Measurements from ENCODE around the gene PCK1. TPM values are rescaled to one million over a fixed set of nuclear protein-coding genes. Genes with fewer than 3 reads are reported as not detected.
A peak's percentile ranks its signal among the peaks of the same experiment; 100 is the strongest.

PCK1 gene
- total RNA-seq, 2 donors from 2014 or later = not detected

GRCh38 chr20:57596998-57597939 is 36.4 kb downstream of the PCK1 start:
- H3K9me3 ChIP-seq (ENCODE audit: control insufficient read depth, low read length, poor library complexity, severe bottlenecking) = no peaks in the 10 kb centered on the region
- Mint-ChIP-seq H3K27me3 (no peaks in the 10 kb centered on the region), H3K27ac (no peak overlapping the region), H3K4me3 (no peak overlapping the region), H3K36me3 (ENCODE audit: low read depth) (no peaks in the 10 kb centered on the region), H3K4me1 (peaks cover 6% of the 10 kb centered on the region)
- ATAC-seq (peak; percentile 87), DNase-seq (peak; percentile 63 to 75 (median 72))

GRCh38 chr20:57598060-57598459 is 37.1 kb downstream of the PCK1 start:
- H3K36me3 Mint-ChIP-seq (ENCODE audit: low read depth) = no peaks in the 10 kb centered on the region
- H3K27me3 Mint-ChIP-seq = no peaks in the 10 kb centered on the region
- DNase-seq = no peak
- ATAC-seq = no peak
- H3K4me3 Mint-ChIP-seq = no peak overlapping the region
- no peaks in the 10 kb centered on the region for H3K9me3 ChIP-seq (ENCODE audit: control insufficient read depth, low read length, poor library complexity, severe bottlenecking)
- no peak overlapping the region for H3K27ac Mint-ChIP-seq
- H3K4me1 Mint-ChIP-seq = peaks cover 8% of the 10 kb centered on the region

- no peak overlapping the region for H3K4me3 Mint-ChIP-seq
- H3K27me3 Mint-ChIP-seq = no peaks in the 10 kb centered on the region
- DNase-seq = no peak
- no peaks in the 10 kb centered on the region for H3K9me3 ChIP-seq (ENCODE audit: control insufficient read depth, low read length, poor library complexity, severe bottlenecking)
- no peak for ATAC-seq
- H3K27ac Mint-ChIP-seq = no peak overlapping the region
- peaks cover 8% of the 10 kb centered on the region for H3K4me1 Mint-ChIP-seq
- H3K36me3 Mint-ChIP-seq (ENCODE audit: low read depth) = no peaks in the 10 kb centered on the region
Measured at GRCh38 chr20:57598491-57598890, 37.6 kb downstream of the PCK1 start.

- Mint-ChIP-seq H3K4me3 (peak overlapping the region; percentile 28), H3K27ac (no peak overlapping the region), H3K36me3 (ENCODE audit: low read depth) (no peaks in the 10 kb centered on the region), H3K27me3 (no peaks in the 10 kb centered on the region), H3K4me1 (peaks cover 14% of the 10 kb centered on the region)
- no peaks in the 10 kb centered on the region for H3K9me3 ChIP-seq (ENCODE audit: control insufficient read depth, low read length, poor library complexity, severe bottlenecking)
- ATAC-seq (no peak), DNase-seq (no peak)
Measured at GRCh38 chr20:57600320-57601210, 39.7 kb downstream of the PCK1 start.

GRCh38 chr20:57601211-57601570 is 40.3 kb downstream of the PCK1 start:
- Mint-ChIP-seq H3K36me3 (ENCODE audit: low read depth) (no peaks in the 10 kb centered on the region), H3K27me3 (no peaks in the 10 kb centered on the region), H3K4me3 (peak overlapping the region; percentile 28), H3K4me1 (peaks cover 18% of the 10 kb centered on the region), H3K27ac (no peak overlapping the region)
- H3K9me3 ChIP-seq (ENCODE audit: control insufficient read depth, low read length, poor library complexity, severe bottlenecking) = no peaks in the 10 kb centered on the region
- ATAC-seq = no peak
- DNase-seq = no peak

- no peaks in the 10 kb centered on the region for H3K9me3 ChIP-seq (ENCODE audit: control insufficient read depth, low read length, poor library complexity, severe bottlenecking)
- Mint-ChIP-seq H3K27me3 (no peaks in the 10 kb centered on the region), H3K36me3 (ENCODE audit: low read depth) (no peaks in the 10 kb centered on the region), H3K4me3 (no peak overlapping the region), H3K27ac (no peak overlapping the region), H3K4me1 (peaks cover 19% of the 10 kb centered on the region)
- ATAC-seq (no peak), DNase-seq (no peak)
Measured at GRCh38 chr20:57601737-57602136, 40.8 kb downstream of the PCK1 start.

- no peak for ATAC-seq
- Mint-ChIP-seq H3K27me3 (no peaks in the 10 kb centered on the region), H3K27ac (peak overlapping the region; percentile 60), H3K36me3 (ENCODE audit: low read depth) (no peaks in the 10 kb centered on the region), H3K4me1 (peaks cover 21% of the 10 kb centered on the region), H3K4me3 (no peak overlapping the region)
- H3K9me3 ChIP-seq (ENCODE audit: control insufficient read depth, low read length, poor library complexity, severe bottlenecking) = no peaks in the 10 kb centered on the region
- no peak for DNase-seq
Measured at GRCh38 chr20:57603120-57603519, 42.2 kb downstream of the PCK1 start.

- H3K9me3 ChIP-seq (ENCODE audit: control insufficient read depth, low read length, poor library complexity, severe bottlenecking) = no peaks in the 10 kb centered on the region
- H3K4me1 Mint-ChIP-seq = peaks cover 21% of the 10 kb centered on the region
- peak overlapping the region; percentile 60 for H3K27ac Mint-ChIP-seq
- H3K36me3 Mint-ChIP-seq (ENCODE audit: low read depth) = no peaks in the 10 kb centered on the region
- ATAC-seq = no peak
- H3K4me3 Mint-ChIP-seq = no peak overlapping the region
- no peaks in the 10 kb centered on the region for H3K27me3 Mint-ChIP-seq
- no peak for DNase-seq
Measured at GRCh38 chr20:57605045-57605444, 44.1 kb downstream of the PCK1 start.

- H3K27ac Mint-ChIP-seq = no peak overlapping the region
- peaks cover 25% of the 10 kb centered on the region for H3K4me1 Mint-ChIP-seq
- no peaks in the 10 kb centered on the region for H3K9me3 ChIP-seq (ENCODE audit: control insufficient read depth, low read length, poor library complexity, severe bottlenecking)
- H3K36me3 Mint-ChIP-seq (ENCODE audit: low read depth) = peaks cover 1% of the 10 kb centered on the region
- no peak overlapping the region for H3K4me3 Mint-ChIP-seq
- no peak for DNase-seq
- H3K27me3 Mint-ChIP-seq = no peaks in the 10 kb centered on the region
- no peak for ATAC-seq
Measured at GRCh38 chr20:57605878-57606277, 45.0 kb downstream of the PCK1 start.

- Mint-ChIP-seq H3K36me3 (ENCODE audit: low read depth) (peaks cover 2% of the 10 kb centered on the region), H3K27me3 (no peaks in the 10 kb centered on the region), H3K4me1 (peaks cover 21% of the 10 kb centered on the region), H3K27ac (no peak overlapping the region), H3K4me3 (no peak overlapping the region)
- DNase-seq (no peak), ATAC-seq (no peak)
- H3K9me3 ChIP-seq (ENCODE audit: control insufficient read depth, low read length, poor library complexity, severe bottlenecking) = no peaks in the 10 kb centered on the region
Measured at GRCh38 chr20:57608516-57608915, 47.6 kb downstream of the PCK1 start.

GRCh38 chr20:57609086-57609841 is 48.4 kb downstream of the PCK1 start:
- DNase-seq = no peak
- no peak overlapping the region for H3K4me3 Mint-ChIP-seq
- no peaks in the 10 kb centered on the region for H3K9me3 ChIP-seq (ENCODE audit: control insufficient read depth, low read length, poor library complexity, severe bottlenecking)
- H3K27ac Mint-ChIP-seq = peak overlapping the region; percentile 21
- H3K4me1 Mint-ChIP-seq = peaks cover 21% of the 10 kb centered on the region
- ATAC-seq = no peak
- no peaks in the 10 kb centered on the region for H3K27me3 Mint-ChIP-seq
- peaks cover 2% of the 10 kb centered on the region for H3K36me3 Mint-ChIP-seq (ENCODE audit: low read depth)

- no peak overlapping the region for H3K4me3 Mint-ChIP-seq
- H3K9me3 ChIP-seq (ENCODE audit: control insufficient read depth, low read length, poor library complexity, severe bottlenecking) = no peaks in the 10 kb centered on the region
- ATAC-seq (no peak), DNase-seq (no peak)
- peak overlapping the region; percentile 21 for H3K27ac Mint-ChIP-seq
- H3K36me3 Mint-ChIP-seq (ENCODE audit: low read depth) = peaks cover 2% of the 10 kb centered on the region
- no peaks in the 10 kb centered on the region for H3K27me3 Mint-ChIP-seq
- H3K4me1 Mint-ChIP-seq = peaks cover 19% of the 10 kb centered on the region
Measured at GRCh38 chr20:57609842-57610167, 48.9 kb downstream of the PCK1 start.
